SK-N-SH (cell line): ENCODE data around the gene TMEM212.

ENCODE experiments used
- CTCF ChIP-seq: fragments of 200-600 bp; sonication (generic); IDR thresholded peaks from 2 replicates; pipeline ENCODE4 v1.6.1; 2017; ENCODE audit warnings: antibody characterized with exemption, mild to moderate bottlenecking, moderate library complexity
- FOSL2 ChIP-seq: IDR thresholded peaks from 2 replicates; pipeline ENCODE4 v1.4.0; 2012; ENCODE audit warnings: low read depth, mild to moderate bottlenecking, moderate library complexity, borderline replicate concordance
- FOXJ3 ChIP-seq: sonication (generic); formaldehyde crosslinking; IDR thresholded peaks from 2 replicates; pipeline ENCODE4 v1.5.1; 2020; ENCODE audit warnings: mild to moderate bottlenecking, missing genetic modification reagents
- POLR2AphosphoS5 ChIP-seq: IDR thresholded peaks from 2 replicates; pipeline ENCODE4 v1.6.1; 2012; ENCODE audit warnings: low read depth, low read length
- SMC3 ChIP-seq: IDR thresholded peaks from 2 replicates; pipeline ENCODE4 v1.6.1; 2012; ENCODE audit warnings: low read depth, low read length, improper control_type of control experiment
- TAF1 ChIP-seq: IDR thresholded peaks from 2 replicates; pipeline ENCODE4 v1.6.1; 2012; ENCODE audit warnings: low read depth, mild to moderate bottlenecking, low read length, moderate library complexity, borderline replicate concordance
- TCF12 ChIP-seq: IDR thresholded peaks from 2 replicates; pipeline ENCODE4 v1.4.0; 2012
- USF2 ChIP-seq: fragments of 150-350 bp; IDR thresholded peaks from 2 replicates; pipeline ENCODE4 v1.6.1; 2017; ENCODE audit warnings: antibody characterized with exemption, low read length, low read depth, borderline replicate concordance
- YY1 ChIP-seq: IDR thresholded peaks from 2 replicates; pipeline ENCODE4 v1.4.0; 2012; ENCODE audit warnings: low read depth, mild to moderate bottlenecking

- TF ChIP-seq SMC3 (no peak), POLR2AphosphoS5 (no peak), CTCF (no peak), TAF1 (no peak), FOXJ3 (CRISPR knock-in tag) (no peak), YY1 (no peak), USF2 (no peak), FOSL2 (no peak), TCF12 (no peak)
These were observed 10.2 kb upstream of the TMEM212 start for GRCh38 chr3:171832989-171833388.
